HG03135 (cell line): Measurements from ENCODE around the gene MAX.
"Not testable (repeated sequence)": the region's sequence is repeated elsewhere in the genome, so short reads cannot be mapped to it uniquely, and the experiment has no call there.

Experiments used
- ATAC-seq: cut with Tn5 transposase; IDR thresholded peaks from one replicate; pipeline ENCODE4 v1.9.1; 2021; ENCODE audit warnings: mild to moderate bottlenecking, moderate library complexity; ENCODE audit not compliant: unreplicated experiment

MAX gene

GRCh38 chr14:65040666-65041433 lies 61.5 kb downstream of the MAX start:
- no peak for ATAC-seq

GRCh38 chr14:65038966-65039365 lies 63.4 kb downstream of the MAX start:
- no peak for ATAC-seq

GRCh38 chr14:65035049-65035448 lies 67.3 kb downstream of the MAX start:
- no peak for ATAC-seq

GRCh38 chr14:65034021-65034420 lies 68.3 kb downstream of the MAX start:
- no peak for ATAC-seq

GRCh38 chr14:65033181-65033580 lies 69.1 kb downstream of the MAX start:
- no peak for ATAC-seq

- ATAC-seq: no peak
These were observed 70.0 kb downstream of the MAX start for GRCh38 chr14:65032319-65032718.

GRCh38 chr14:65031321-65031720 lies 71.0 kb downstream of the MAX start:
- ATAC-seq: not testable (repeated sequence)

- no peak for ATAC-seq
These were observed 73.4 kb downstream of the MAX start for GRCh38 chr14:65028937-65029336.

GRCh38 chr14:65027127-65027799 lies 75.1 kb downstream of the MAX start:
- ATAC-seq: no peak

- no peak for ATAC-seq
These were observed 75.8 kb downstream of the MAX start for GRCh38 chr14:65026526-65026925.

- ATAC-seq: no peak
These were observed 76.5 kb downstream of the MAX start for GRCh38 chr14:65025818-65026217.
